ENCODE measurements around the gene KDM4C.

DNA sequence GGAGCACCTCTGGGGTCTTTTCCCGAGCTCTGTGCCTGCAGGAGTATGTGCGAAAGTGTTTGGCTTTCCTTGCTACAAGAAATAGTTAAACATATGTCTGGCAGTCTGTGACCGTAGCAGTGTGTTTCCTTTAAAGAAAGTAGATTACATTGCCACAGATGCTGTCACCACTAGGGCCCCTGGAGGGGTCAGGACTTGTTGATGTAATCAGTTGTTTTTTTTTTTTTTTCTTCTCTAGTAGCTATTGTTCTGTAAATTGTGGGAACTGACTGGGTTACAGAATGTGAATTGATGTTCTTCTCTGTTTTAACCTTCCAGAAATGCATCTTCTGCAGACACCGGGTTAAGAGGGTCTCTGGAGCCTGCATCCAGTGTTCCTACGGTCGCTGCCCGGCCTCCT, 345.6 kb downstream of the KDM4C start:
- TF ChIP-seq POLR2A (IDR thresholded peaks at IDR 0.05), result no peak
- TF ChIP-seq, protein P1, sequence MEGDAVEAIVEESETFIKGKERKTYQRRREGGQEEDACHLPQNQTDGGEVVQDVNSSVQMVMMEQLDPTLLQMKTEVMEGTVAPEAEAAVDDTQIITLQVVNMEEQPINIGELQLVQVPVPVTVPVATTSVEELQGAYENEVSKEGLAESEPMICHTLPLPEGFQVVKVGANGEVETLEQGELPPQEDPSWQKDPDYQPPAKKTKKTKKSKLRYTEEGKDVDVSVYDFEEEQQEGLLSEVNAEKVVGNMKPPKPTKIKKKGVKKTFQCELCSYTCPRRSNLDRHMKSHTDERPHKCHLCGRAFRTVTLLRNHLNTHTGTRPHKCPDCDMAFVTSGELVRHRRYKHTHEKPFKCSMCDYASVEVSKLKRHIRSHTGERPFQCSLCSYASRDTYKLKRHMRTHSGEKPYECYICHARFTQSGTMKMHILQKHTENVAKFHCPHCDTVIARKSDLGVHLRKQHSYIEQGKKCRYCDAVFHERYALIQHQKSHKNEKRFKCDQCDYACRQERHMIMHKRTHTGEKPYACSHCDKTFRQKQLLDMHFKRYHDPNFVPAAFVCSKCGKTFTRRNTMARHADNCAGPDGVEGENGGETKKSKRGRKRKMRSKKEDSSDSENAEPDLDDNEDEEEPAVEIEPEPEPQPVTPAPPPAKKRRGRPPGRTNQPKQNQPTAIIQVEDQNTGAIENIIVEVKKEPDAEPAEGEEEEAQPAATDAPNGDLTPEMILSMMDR (IDR thresholded peaks at IDR 0.05), result no peak
- no peak for TF ChIP-seq EP300 (IDR thresholded peaks at IDR 0.05)
